Measurements from ENCODE around the gene SEC22B.
"Not testable (repeated sequence)": the region's sequence is repeated elsewhere in the genome, so short reads cannot be mapped to it uniquely, and the experiment has no call there.

DNA sequence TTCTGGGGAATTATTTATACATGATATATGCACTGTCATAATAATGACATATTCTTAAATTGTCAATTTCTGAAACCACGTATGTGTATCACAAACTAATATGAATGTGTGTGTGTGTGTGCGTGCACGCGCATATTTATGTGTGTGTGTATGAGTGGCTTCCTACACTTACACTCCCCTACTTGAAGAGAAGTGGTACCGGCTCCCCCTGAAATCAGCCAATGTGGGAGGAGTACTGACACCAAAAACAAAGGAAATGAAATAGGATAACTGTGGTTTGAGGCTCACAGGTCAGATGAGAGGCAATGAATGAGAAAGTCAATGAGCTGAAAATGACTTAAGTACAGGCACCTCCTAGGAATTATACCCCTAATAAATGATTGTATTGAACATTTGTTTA, 64.1 kb downstream of the SEC22B start:
- TF ChIP-seq EZH2phosphoT487 (IDR thresholded peaks at IDR 0.05; ENCODE audit: borderline replicate concordance), result not testable (repeated sequence)
- TF ChIP-seq, protein P1, sequence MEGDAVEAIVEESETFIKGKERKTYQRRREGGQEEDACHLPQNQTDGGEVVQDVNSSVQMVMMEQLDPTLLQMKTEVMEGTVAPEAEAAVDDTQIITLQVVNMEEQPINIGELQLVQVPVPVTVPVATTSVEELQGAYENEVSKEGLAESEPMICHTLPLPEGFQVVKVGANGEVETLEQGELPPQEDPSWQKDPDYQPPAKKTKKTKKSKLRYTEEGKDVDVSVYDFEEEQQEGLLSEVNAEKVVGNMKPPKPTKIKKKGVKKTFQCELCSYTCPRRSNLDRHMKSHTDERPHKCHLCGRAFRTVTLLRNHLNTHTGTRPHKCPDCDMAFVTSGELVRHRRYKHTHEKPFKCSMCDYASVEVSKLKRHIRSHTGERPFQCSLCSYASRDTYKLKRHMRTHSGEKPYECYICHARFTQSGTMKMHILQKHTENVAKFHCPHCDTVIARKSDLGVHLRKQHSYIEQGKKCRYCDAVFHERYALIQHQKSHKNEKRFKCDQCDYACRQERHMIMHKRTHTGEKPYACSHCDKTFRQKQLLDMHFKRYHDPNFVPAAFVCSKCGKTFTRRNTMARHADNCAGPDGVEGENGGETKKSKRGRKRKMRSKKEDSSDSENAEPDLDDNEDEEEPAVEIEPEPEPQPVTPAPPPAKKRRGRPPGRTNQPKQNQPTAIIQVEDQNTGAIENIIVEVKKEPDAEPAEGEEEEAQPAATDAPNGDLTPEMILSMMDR (conservative IDR thresholded peaks at IDR 0.05; ENCODE audit: low read length), result not testable (repeated sequence)

All from Loucy (cell line).